ENCODE results near the gene CATSPERE.

Gene CATSPERE, protein sequence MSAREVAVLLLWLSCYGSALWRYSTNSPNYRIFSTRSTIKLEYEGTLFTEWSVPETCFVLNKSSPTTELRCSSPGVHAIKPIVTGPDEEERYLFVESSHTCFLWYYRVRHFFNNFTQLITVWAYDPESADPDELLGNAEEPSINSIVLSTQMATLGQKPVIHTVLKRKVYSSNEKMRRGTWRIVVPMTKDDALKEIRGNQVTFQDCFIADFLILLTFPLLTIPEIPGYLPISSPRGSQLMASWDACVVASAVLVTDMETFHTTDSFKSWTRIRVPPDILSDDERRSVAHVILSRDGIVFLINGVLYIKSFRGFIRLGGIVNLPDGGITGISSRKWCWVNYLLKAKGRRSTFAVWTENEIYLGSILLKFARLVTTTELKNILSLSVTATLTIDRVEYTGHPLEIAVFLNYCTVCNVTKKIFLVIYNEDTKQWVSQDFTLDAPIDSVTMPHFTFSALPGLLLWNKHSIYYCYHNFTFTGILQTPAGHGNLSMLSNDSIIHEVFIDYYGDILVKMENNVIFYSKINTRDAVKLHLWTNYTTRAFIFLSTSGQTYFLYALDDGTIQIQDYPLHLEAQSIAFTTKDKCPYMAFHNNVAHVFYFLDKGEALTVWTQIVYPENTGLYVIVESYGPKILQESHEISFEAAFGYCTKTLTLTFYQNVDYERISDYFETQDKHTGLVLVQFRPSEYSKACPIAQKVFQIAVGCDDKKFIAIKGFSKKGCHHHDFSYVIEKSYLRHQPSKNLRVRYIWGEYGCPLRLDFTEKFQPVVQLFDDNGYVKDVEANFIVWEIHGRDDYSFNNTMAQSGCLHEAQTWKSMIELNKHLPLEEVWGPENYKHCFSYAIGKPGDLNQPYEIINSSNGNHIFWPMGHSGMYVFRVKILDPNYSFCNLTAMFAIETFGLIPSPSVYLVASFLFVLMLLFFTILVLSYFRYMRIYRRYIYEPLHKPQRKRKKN

DNA sequence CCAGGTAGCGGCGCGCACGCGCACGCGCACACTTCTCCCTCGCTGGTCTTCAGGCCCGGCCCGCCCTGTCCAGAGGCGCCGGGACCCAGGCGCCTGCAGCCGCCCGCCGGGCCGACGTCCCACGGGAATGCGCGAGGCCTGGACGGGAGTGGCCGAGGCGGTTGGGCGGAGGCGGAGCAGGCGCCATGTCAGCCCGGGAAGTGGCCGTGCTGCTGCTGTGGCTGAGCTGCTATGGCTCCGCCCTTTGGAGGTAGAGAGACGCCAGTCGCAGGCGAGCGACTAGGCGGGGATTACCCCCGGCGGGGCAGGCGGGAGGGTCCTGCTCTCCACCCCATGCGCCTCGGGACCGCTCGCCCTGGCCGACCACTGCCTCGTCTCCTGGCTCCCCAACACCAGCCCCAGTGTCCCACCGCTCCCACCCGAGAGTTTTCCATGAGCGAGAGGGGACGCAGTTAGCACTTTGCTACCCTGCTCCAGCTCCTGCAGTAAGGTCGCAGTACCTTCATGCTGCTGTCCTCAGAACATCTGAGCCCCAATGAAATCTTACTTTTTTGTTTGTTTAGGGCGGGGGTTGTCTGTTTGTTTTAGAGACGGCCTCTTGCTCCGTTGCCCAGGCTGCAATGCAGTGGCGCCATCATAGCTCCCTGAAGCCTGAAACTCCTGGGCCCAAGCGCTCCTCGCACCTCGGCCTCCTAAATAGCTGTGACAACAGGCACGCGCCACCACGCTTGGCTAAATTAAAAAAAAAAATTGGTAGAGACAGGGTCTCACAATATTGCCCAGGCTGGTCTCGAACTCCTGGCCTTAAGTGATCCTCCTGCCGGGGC, at the start of gene CATSPERE:
TSS of gene CATSPERE (plus strand) at position 29 of the 827 bp plus-strand sequence. CDS start at position 186, 157 bp downstream.
- DNase-seq, result no peak

GRCh38 chr1:244412176-244412575, 48.9 kb upstream of the CATSPERE start:
- no peak for DNase-seq

- DNase-seq, result no peak
These were observed 47.3 kb upstream of the CATSPERE start for GRCh38 chr1:244413736-244414135.

- DNase-seq, result no peak
These were observed 46.5 kb upstream of the CATSPERE start for GRCh38 chr1:244414543-244414942.

- no peak for DNase-seq
These were observed 42.0 kb upstream of the CATSPERE start for GRCh38 chr1:244419024-244419423.

DNA sequence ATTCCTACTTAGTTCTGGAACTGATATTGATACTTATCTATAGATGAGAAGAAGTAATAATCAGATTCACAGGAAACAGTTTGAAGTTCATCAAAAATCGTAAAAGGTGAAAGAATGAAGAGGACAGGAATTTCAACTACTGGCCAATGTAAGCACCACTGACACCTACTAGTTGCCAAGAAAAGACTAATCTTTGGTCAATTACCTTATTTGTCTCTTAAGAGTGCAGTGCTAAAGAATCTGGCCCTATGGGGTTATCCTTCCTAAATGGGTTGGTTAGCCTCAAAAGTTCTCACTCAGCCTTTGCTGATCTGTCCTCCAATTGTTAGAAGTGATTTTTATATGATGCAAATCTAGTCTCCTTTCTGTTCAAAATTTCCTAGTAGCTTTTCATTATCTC, 38.9 kb upstream of the CATSPERE start:
- DNase-seq, result no peak

- no peak for DNase-seq
These were observed 36.3 kb upstream of the CATSPERE start for GRCh38 chr1:244424649-244425334.

- DNase-seq, result no peak
These were observed 33.4 kb upstream of the CATSPERE start for GRCh38 chr1:244427647-244428046.

GRCh38 chr1:244429818-244430217, 31.3 kb upstream of the CATSPERE start:
- no peak for DNase-seq

DNA sequence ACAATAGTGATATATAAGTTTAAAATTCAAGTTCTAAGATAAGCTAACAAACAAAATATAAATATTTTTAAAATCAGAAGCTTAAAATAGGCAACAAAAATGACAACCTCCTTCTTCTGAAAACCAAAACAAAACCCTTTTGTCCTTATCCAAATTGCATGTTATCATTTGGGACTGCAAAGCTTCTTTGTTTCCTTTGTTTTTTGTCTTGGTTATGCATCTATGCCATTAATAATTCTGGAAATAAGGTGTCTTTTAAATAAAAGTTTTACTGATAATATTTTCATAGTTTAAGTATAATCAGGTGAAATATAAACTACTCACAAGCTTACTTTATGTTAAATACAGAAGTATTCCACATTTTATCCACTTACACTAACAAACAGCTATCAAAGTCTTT, 29.9 kb upstream of the CATSPERE start:
- DNase-seq, result no peak

DNA sequence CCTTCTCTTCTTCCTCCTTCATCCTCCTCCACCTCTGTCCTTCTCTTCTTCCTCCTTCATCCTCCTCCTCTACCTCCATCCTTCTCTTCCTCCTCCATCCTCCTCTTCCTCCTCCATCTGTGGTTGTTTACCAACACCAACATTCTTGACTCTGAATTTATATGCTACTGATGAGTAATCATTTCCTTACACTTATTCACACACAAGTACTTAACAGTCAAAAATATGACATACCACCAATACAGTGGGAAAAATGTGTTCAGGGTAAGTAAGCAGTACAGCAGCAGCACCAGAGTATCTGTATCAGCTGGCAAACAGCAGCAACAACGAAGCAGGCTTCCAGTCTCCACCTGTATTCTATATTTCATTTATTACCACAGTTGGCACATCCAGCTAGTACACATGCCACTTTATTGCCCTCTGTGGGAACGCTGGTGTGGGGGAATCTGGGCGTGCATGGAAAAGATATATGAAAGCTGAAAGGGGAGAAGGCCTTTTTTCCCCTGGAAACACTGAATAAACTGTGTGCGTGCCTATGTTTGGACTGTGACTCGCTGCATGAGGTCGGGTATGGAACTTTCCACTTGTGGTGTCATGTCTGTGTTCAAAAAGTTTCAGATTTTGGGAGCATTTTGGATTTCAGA, 25.4 kb upstream of the CATSPERE start:
- DNase-seq, result no peak

DNA sequence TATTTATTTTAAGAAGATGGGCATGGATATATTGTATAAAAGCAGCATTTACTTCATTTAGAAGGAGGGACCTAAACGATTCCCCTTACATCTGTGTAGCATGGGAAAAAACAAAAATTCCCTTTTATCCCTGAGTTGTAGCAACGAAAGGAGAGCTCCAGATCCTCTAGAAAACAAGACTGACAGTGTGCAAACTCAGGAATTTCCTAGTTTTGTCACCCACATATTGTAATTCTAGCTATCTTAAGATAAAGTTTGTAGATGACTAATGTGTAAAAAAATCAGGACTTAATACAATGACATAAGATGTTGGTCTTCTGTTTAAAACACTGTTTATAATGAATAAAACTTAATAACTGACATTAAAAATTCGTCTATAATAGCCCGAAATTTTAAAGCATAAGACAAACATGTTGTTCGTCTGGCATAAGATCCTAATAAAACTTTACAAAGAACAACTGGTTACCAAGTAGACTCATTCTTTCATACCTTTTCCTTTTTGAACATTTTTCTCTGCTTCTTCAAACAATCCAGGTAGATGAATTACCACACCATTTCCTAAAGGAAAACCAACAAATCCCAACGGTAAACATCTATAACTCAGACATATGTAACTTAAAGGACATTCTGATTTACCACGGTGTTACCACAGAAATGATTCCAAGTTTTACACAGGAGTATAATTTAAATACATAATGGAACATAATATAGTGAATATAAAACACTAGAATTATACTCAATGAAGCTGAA, 24.6 kb upstream of the CATSPERE start:
- DNase-seq, result no peak

DNA sequence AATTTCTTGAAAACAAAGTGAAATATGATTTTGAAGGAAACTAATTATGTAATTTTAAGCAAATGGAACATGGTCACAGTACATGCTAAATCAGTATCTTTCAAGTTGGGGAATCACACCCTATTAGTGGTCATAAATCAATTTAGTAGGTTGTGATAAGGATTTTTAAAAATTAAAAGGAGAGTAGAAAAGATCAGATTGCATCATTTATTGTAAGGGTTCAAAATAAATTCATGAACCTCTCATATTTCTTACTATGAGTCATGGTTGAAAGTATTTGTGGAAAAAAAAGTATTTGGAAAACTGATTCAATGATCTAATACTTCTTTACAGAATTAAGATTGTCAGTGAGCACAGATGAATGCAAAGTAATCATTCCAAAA, 24.0 kb upstream of the CATSPERE start:
- DNase-seq, result no peak

DNA sequence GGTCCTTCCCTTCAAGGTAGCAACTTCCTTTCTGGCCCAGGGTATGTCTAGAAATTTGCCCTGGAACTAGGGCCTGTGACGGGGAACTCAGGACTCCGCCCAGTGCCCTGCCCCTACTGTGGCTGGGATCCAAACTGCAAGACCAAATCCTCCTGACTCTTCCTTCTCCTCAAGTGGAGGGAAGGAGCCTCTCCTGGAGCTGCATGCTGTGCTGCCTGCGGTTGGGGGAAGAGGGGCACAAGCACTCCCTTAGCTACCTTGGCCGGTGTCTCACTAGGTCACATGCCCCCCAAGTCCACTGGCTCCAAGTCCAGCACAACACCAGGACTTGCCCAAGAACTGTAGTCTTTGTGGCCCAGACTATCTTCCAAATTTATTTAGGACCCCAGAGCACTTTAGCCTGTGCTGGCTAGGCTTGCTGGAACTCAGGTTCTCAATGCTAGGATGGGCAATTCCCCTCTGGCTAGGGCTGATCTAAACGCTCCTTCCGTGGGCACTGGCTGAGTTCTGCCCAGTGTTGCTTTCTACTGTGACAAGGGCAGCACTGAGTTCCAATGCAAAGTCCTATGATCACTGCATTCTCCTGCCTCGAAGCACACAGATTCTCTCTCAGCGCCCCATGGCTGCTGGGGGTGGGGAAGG, 21.6 kb upstream of the CATSPERE start:
- no peak for DNase-seq

- no peak for DNase-seq
These were observed 18.2 kb upstream of the CATSPERE start for GRCh38 chr1:244442850-244443249.

- no peak for DNase-seq
These were observed 16.2 kb upstream of the CATSPERE start for GRCh38 chr1:244444854-244445253.

DNA sequence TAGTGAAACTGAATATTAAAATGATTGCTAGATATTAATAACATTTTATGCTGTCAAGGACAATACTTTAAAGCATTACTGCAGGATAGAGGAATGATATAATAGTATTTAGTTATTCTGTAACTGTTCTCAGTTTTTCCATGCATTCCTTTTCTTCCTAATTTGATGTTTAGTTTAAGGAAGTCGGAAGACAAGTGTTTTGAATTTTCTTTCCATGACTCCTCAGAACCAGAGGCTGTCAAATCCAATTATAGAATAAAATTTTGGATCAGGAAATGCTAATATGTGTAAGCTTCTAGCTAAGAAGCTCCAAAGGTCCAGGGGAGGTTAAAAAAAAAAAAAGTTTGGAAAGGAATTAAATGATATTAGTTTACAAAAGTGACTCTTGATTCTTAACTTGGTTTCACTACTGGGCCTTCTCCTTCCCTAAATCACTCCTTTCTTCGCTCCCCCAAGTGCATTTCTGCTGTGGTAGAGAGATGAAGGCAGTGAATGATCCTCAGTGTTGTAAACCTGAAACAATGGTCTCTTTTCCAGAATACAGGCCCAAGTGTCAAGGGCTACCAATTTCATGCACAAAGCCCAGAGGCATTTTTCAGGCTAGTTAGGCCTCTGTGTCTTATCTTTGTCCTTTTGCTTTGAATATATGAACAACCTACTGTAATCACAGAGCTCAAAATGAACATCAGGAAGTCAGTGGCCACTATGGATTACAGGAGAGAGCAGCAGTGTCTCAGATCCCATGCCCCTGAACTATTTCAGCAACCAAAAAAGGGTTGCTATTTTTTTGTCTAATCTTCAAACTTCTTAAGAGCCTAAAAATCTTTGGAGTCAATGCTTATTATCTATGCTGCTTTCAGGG, 15.5 kb upstream of the CATSPERE start:
- no peak for DNase-seq

DNA sequence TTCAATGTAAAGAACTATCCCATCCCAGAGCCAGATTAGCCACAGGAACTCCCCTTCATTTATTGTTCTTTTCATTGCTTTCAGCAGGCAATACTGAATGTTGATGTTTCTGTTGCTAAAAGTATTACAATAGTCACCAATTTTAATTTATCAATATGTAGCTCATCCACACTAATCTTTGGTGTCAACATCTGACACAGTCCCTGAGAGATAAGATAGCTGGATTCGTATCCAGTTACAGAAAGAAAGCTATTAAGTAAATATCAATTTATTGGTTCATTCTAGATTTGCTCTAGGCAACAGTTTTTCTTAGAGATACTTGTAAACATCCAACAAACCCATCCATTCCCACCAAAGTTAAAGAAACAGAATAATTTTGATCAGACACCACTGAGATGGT, 14.0 kb upstream of the CATSPERE start:
- no peak for DNase-seq

GRCh38 chr1:244447552-244447951, 13.5 kb upstream of the CATSPERE start:
- DNase-seq, result no peak
